Liver (tissue), 9 donors: ENCODE data around the gene SCGB3A2. TPM values are rescaled to one million over a fixed set of nuclear protein-coding genes. Genes with fewer than 3 reads are reported as not detected.

Source experiments
- DNase-seq: peaks from one replicate; pipeline ENCODE4 v3.0.0-alpha.2; 2017; ENCODE audit warnings: low spot score
- H3K27ac ChIP-seq, 2 donors: one replicate each; pipeline ENCODE4 v1.7.0; 2013; ENCODE audit warnings: inconsistent platforms in 2 of 2, low read length in 2 of 2, control low read depth in 1 of 2, low read depth in 1 of 2, mild to moderate bottlenecking in 1 of 2
- H3K27me3 ChIP-seq, 4 donors: one replicate each; pipeline versions ENCODE4 v1.6.1 to v1.7.0; 2013; ENCODE audit warnings: low read length in 3 of 4, inconsistent platforms in 1 of 4, mild to moderate bottlenecking in 1 of 4, moderate library complexity in 1 of 4; ENCODE audit not compliant: control insufficient read depth in 4 of 4, insufficient read depth in 4 of 4
- H3K36me3 ChIP-seq, 4 donors: one replicate each; pipeline versions ENCODE4 v1.6.1 to v1.7.0; 2013; ENCODE audit warnings: low read length in 3 of 4, mild to moderate bottlenecking in 3 of 4, low read depth in 1 of 4, moderate library complexity in 1 of 4; ENCODE audit not compliant: control insufficient read depth in 4 of 4, insufficient read depth in 3 of 4
- H3K4me1 ChIP-seq, 4 donors: one replicate each; pipeline versions ENCODE4 v1.6.1 to v1.7.0; 2013; ENCODE audit warnings: low read length in 3 of 4, mild to moderate bottlenecking in 3 of 4, moderate library complexity in 1 of 4; ENCODE audit not compliant: control insufficient read depth in 4 of 4, insufficient read depth in 4 of 4
- H3K4me3 ChIP-seq, 3 donors: one replicate each; pipeline versions ENCODE4 v1.6.1 to v1.7.0; 2013; ENCODE audit warnings: low read length in 3 of 3, control low read depth in 1 of 3, low read depth in 1 of 3, mild to moderate bottlenecking in 1 of 3
- H3K9ac ChIP-seq, 2 donors: one replicate each; pipeline ENCODE4 v1.7.0; 2013; ENCODE audit warnings: low read length in 2 of 2, mild to moderate bottlenecking in 2 of 2, moderate library complexity in 2 of 2, control low read depth in 1 of 2, low read depth in 1 of 2
- H3K9me3 ChIP-seq, 4 donors: one replicate each; pipeline versions ENCODE4 v1.6.1 to v1.7.0; 2013; ENCODE audit warnings: low read length in 3 of 4; ENCODE audit not compliant: control insufficient read depth in 4 of 4
- EGR1 ChIP-seq, 2 donors: IDR thresholded peaks; 2 replicates each; pipeline ENCODE4 v1.6.1; 2016 to 2018; ENCODE audit warnings: antibody characterized with exemption in 2 of 2, low read depth in 2 of 2
- FOXA1 ChIP-seq: IDR thresholded peaks from 2 replicates; pipeline ENCODE4 v1.6.1; 2016; ENCODE audit warnings: antibody characterized with exemption
- FOXA2 ChIP-seq: IDR thresholded peaks from 2 replicates; pipeline ENCODE4 v1.6.1; 2016; ENCODE audit warnings: antibody characterized with exemption
- GABPA ChIP-seq, 2 donors: IDR thresholded peaks in 1 of 2; conservative IDR thresholded peaks in 1 of 2; 2 replicates each; pipeline ENCODE4 v1.6.1; 2016; ENCODE audit warnings: antibody characterized with exemption in 2 of 2, mild to moderate bottlenecking in 1 of 2, moderate library complexity in 1 of 2
- HNF4A ChIP-seq, 2 donors: conservative IDR thresholded peaks; 2 replicates each; pipeline ENCODE4 v1.6.1; 2016; ENCODE audit warnings: antibody characterized with exemption in 2 of 2, mild to moderate bottlenecking in 2 of 2
- HNF4G ChIP-seq: IDR thresholded peaks from 2 replicates; pipeline ENCODE4 v1.6.1; 2016; ENCODE audit warnings: antibody characterized with exemption
- JUND ChIP-seq, 2 donors: IDR thresholded peaks; 2 replicates each; pipeline ENCODE4 v1.6.1; 2016; ENCODE audit warnings: antibody characterized with exemption in 2 of 2
- MAX ChIP-seq: IDR thresholded peaks from 2 replicates; pipeline ENCODE4 v1.6.1; 2016; ENCODE audit warnings: antibody characterized with exemption
- NR2F2 ChIP-seq: IDR thresholded peaks from 2 replicates; pipeline ENCODE4 v1.6.1; 2016; ENCODE audit warnings: antibody characterized with exemption
- RAD21 ChIP-seq, 2 donors: IDR thresholded peaks; 2 replicates each; pipeline ENCODE4 v1.6.1; 2016; ENCODE audit warnings: antibody characterized with exemption in 2 of 2, mild to moderate bottlenecking in 2 of 2
- RXRA ChIP-seq, 2 donors: IDR thresholded peaks; 2 replicates each; pipeline ENCODE4 v1.6.1; 2017 to 2018; ENCODE audit warnings: antibody characterized with exemption in 2 of 2, mild to moderate bottlenecking in 1 of 2
- SP1 ChIP-seq: IDR thresholded peaks from 2 replicates; pipeline ENCODE4 v1.6.1; 2018; ENCODE audit warnings: antibody characterized with exemption, mild to moderate bottlenecking
- TAF1 ChIP-seq: conservative IDR thresholded peaks from 2 replicates; pipeline ENCODE4 v1.6.1; 2016; ENCODE audit warnings: antibody characterized with exemption, mild to moderate bottlenecking
- YY1 ChIP-seq: IDR thresholded peaks from 2 replicates; pipeline ENCODE4 v1.6.1; 2016; ENCODE audit warnings: antibody characterized with exemption, mild to moderate bottlenecking
- ZBTB33 ChIP-seq: IDR thresholded peaks from 2 replicates; pipeline ENCODE4 v1.6.1; 2016; ENCODE audit warnings: antibody characterized with exemption
- WGBS: extraction: QIAGEN DNeasy Blood & Tissue Kit; methylation state at CpG from one replicate; pipeline ENCODE4 v1.1.7; 2013; 5-methylcytosine and 5-hydroxymethylcytosine counted together
- polyA plus RNA-seq, 2 donors: library from polyadenylated mRNA; stranded (reverse) in 1 of 2; unstranded in 1 of 2; fragments of 200-250 nt in 1 of 2; fragments of >200 nt in 1 of 2; fragmentation: Nextera tagmentation in 1 of 2; extraction: Ambion mirVana in 1 of 2; gene quantifications; one replicate each; pipeline versions ENCODE4 v1.2.1 to v1.2.3, GENCODE V29; 2013 to 2015
- total RNA-seq, 2 donors: library from RNA; depleted of rRNA; stranded (reverse); fragments of >200 nt; gene quantifications; one replicate each; pipeline ENCODE4 v1.2.3, GENCODE V29; 2014
- TF ChIP-seq, protein P1 (sequence below): fragments of 150-350 bp; IDR thresholded peaks from 2 replicates; pipeline ENCODE4 v1.5.1; 2017; ENCODE audit warnings: improper control_type of control experiment, low read depth, low read length; ENCODE audit not compliant: missing input control
- TF ChIP-seq, protein P2 (sequence below): IDR thresholded peaks from 2 replicates; pipeline ENCODE4 v1.6.1; 2016; ENCODE audit warnings: antibody characterized with exemption, mild to moderate bottlenecking
- TF ChIP-seq, protein P3 (sequence below): IDR thresholded peaks from 2 replicates; pipeline ENCODE4 v1.6.1; 2016; ENCODE audit warnings: antibody characterized with exemption
- donor health status: healthy.
- donor health status: healthy.
- donor health status: healthy.
- donor health status: healthy.
- donor health status: healthy.

SCGB3A2 gene
- total and polyA plus RNA-seq, 4 donors: not detected

GRCh38 chr5:147849226-147849625, 29.3 kb upstream of the SCGB3A2 start:
- DNase-seq: no peak
- 87% methylated on average over 2 of the region's 2 CpGs for WGBS
- H3K27ac ChIP-seq: no peak overlapping the region
- TF ChIP-seq FOXA1: no peak
- TF ChIP-seq, protein P1, sequence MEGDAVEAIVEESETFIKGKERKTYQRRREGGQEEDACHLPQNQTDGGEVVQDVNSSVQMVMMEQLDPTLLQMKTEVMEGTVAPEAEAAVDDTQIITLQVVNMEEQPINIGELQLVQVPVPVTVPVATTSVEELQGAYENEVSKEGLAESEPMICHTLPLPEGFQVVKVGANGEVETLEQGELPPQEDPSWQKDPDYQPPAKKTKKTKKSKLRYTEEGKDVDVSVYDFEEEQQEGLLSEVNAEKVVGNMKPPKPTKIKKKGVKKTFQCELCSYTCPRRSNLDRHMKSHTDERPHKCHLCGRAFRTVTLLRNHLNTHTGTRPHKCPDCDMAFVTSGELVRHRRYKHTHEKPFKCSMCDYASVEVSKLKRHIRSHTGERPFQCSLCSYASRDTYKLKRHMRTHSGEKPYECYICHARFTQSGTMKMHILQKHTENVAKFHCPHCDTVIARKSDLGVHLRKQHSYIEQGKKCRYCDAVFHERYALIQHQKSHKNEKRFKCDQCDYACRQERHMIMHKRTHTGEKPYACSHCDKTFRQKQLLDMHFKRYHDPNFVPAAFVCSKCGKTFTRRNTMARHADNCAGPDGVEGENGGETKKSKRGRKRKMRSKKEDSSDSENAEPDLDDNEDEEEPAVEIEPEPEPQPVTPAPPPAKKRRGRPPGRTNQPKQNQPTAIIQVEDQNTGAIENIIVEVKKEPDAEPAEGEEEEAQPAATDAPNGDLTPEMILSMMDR: no peak
- TF ChIP-seq ZBTB33: no peak
- TF ChIP-seq, protein P2, sequence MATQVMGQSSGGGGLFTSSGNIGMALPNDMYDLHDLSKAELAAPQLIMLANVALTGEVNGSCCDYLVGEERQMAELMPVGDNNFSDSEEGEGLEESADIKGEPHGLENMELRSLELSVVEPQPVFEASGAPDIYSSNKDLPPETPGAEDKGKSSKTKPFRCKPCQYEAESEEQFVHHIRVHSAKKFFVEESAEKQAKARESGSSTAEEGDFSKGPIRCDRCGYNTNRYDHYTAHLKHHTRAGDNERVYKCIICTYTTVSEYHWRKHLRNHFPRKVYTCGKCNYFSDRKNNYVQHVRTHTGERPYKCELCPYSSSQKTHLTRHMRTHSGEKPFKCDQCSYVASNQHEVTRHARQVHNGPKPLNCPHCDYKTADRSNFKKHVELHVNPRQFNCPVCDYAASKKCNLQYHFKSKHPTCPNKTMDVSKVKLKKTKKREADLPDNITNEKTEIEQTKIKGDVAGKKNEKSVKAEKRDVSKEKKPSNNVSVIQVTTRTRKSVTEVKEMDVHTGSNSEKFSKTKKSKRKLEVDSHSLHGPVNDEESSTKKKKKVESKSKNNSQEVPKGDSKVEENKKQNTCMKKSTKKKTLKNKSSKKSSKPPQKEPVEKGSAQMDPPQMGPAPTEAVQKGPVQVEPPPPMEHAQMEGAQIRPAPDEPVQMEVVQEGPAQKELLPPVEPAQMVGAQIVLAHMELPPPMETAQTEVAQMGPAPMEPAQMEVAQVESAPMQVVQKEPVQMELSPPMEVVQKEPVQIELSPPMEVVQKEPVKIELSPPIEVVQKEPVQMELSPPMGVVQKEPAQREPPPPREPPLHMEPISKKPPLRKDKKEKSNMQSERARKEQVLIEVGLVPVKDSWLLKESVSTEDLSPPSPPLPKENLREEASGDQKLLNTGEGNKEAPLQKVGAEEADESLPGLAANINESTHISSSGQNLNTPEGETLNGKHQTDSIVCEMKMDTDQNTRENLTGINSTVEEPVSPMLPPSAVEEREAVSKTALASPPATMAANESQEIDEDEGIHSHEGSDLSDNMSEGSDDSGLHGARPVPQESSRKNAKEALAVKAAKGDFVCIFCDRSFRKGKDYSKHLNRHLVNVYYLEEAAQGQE: no peak
- TF ChIP-seq HNF4A (conservative IDR thresholded peaks at IDR 0.05): no peak
- no peak for TF ChIP-seq JUND (IDR thresholded peaks at IDR 0.05)
- TF ChIP-seq, protein P3, sequence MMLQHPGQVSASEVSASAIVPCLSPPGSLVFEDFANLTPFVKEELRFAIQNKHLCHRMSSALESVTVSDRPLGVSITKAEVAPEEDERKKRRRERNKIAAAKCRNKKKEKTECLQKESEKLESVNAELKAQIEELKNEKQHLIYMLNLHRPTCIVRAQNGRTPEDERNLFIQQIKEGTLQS: no peak
- TF ChIP-seq RAD21 (IDR thresholded peaks at IDR 0.05): no peak
- no peak for TF ChIP-seq TAF1
- no peak for TF ChIP-seq RXRA (IDR thresholded peaks at IDR 0.05)
- TF ChIP-seq SP1: no peak
- TF ChIP-seq FOXA2: no peak
- TF ChIP-seq HNF4G: no peak
- no peak for TF ChIP-seq MAX
- TF ChIP-seq YY1: no peak
- TF ChIP-seq GABPA (IDR thresholded peaks at IDR 0.05 in 1 of 2, conservative IDR thresholded peaks at IDR 0.05 in 1 of 2): no peak
- TF ChIP-seq NR2F2: no peak
- no peaks in the 10 kb centered on the region for H3K9me3 ChIP-seq
- H3K4me1 ChIP-seq: no peaks in the 10 kb centered on the region
- no peak overlapping the region for H3K4me3 ChIP-seq
- H3K27me3 ChIP-seq: no peaks in the 10 kb centered on the region
- no peak overlapping the region for H3K9ac ChIP-seq
- no peaks in the 10 kb centered on the region for H3K36me3 ChIP-seq

GRCh38 chr5:147851578-147851977, 26.9 kb upstream of the SCGB3A2 start:
- no peaks in the 10 kb centered on the region for H3K27me3 ChIP-seq
- no peaks in the 10 kb centered on the region for H3K36me3 ChIP-seq
- H3K9ac ChIP-seq: no peak overlapping the region
- WGBS: 93% methylated on average over 3 of the region's 3 CpGs
- no peak overlapping the region for H3K27ac ChIP-seq
- TF ChIP-seq YY1 (no peak), EGR1 (IDR thresholded peaks at IDR 0.05; ENCODE audit: low read depth in 2 of 2) (no peak), JUND (IDR thresholded peaks at IDR 0.05) (no peak), MAX (no peak), SP1 (no peak), HNF4G (no peak), TAF1 (no peak), RAD21 (IDR thresholded peaks at IDR 0.05) (no peak)
- TF ChIP-seq, protein P1: no peak
- TF ChIP-seq, protein P2: no peak
- no peak for DNase-seq
- H3K4me1 ChIP-seq: no peaks in the 10 kb centered on the region
- H3K4me3 ChIP-seq: no peak overlapping the region
- H3K9me3 ChIP-seq: no peaks in the 10 kb centered on the region
